Chondrocyte (in vitro differentiated cells): ENCODE results near the gene KLK5. TPM values are rescaled to one million over a fixed set of nuclear protein-coding genes. Genes with fewer than 3 reads are reported as not detected.
"Not testable (repeated sequence)": the region's sequence is repeated elsewhere in the genome, so short reads cannot be mapped to it uniquely, and the experiment has no call there.

Experiments
- DNase-seq: peaks from one replicate; pipeline ENCODE4 v3.0.0; 2021; ENCODE audit warnings: mixed read lengths, low spot score
- H3K27ac Mint-ChIP-seq: one replicate; pipeline ENCODE4 v1.8.0; 2021; ENCODE audit warnings: mild to moderate bottlenecking, moderate library complexity, mixed read lengths; ENCODE audit not compliant: unreplicated experiment
- H3K27me3 Mint-ChIP-seq: 2 replicates; pipeline ENCODE4 v1.8.0; 2021; ENCODE audit warnings: low read depth, mixed read lengths
- H3K36me3 Mint-ChIP-seq: 2 replicates; pipeline ENCODE4 v1.8.0; 2021; ENCODE audit warnings: low read depth, mixed read lengths
- H3K4me1 Mint-ChIP-seq: 2 replicates; pipeline ENCODE4 v1.8.0; 2021; ENCODE audit warnings: low read depth, mild to moderate bottlenecking, mixed read lengths
- H3K4me3 Mint-ChIP-seq: one replicate; pipeline ENCODE4 v1.8.0; 2021; ENCODE audit warnings: mild to moderate bottlenecking, moderate library complexity, mixed read lengths; ENCODE audit not compliant: unreplicated experiment
- H3K9me3 Mint-ChIP-seq: 2 replicates; pipeline ENCODE4 v1.8.0; 2021; ENCODE audit warnings: low read depth, mixed read lengths
- CTCF ChIP-seq: fragments of 200-600 bp; sonication (generic); IDR thresholded peaks from 2 replicates; pipeline ENCODE4 v1.5.0; 2021; ENCODE audit warnings: antibody characterized with exemption, mild to moderate bottlenecking, moderate library complexity
- total RNA-seq: library from RNA; stranded (reverse); gene quantifications from 3 replicates; pipeline ENCODE4 v1.2.1, GENCODE V29; 2021

KLK5 gene
- total RNA-seq, 1 donor from 2014 or later, result 0.42 TPM

- peaks cover 8% of the 10 kb centered on the region for H3K27me3 Mint-ChIP-seq
- H3K4me3 Mint-ChIP-seq, result no peak overlapping the region
- H3K27ac Mint-ChIP-seq, result no peak overlapping the region
- no peaks in the 10 kb centered on the region for H3K36me3 Mint-ChIP-seq
- H3K9me3 Mint-ChIP-seq, result no peaks in the 10 kb centered on the region
- H3K4me1 Mint-ChIP-seq, result no peaks in the 10 kb centered on the region
- no peak for TF ChIP-seq CTCF
- no peak for DNase-seq
These were observed 55.6 kb downstream of the KLK5 start for GRCh38 chr19:50897191-50897607.

- Mint-ChIP-seq H3K4me1 (no peaks in the 10 kb centered on the region), H3K27me3 (peaks cover 8% of the 10 kb centered on the region), H3K9me3 (no peaks in the 10 kb centered on the region), H3K27ac (no peak overlapping the region), H3K4me3 (no peak overlapping the region), H3K36me3 (no peaks in the 10 kb centered on the region)
- DNase-seq, result no peak
- no peak for TF ChIP-seq CTCF
These were observed 56.1 kb downstream of the KLK5 start for GRCh38 chr19:50896591-50897190.

- H3K27ac Mint-ChIP-seq, DNase-seq, H3K4me3 Mint-ChIP-seq, H3K4me1 Mint-ChIP-seq, H3K9me3 Mint-ChIP-seq, H3K27me3 Mint-ChIP-seq, H3K36me3 Mint-ChIP-seq: not testable (repeated sequence)
These were observed 56.7 kb downstream of the KLK5 start for GRCh38 chr19:50896089-50896590.

- Mint-ChIP-seq H3K27ac (no peak overlapping the region), H3K9me3 (no peaks in the 10 kb centered on the region), H3K27me3 (peaks cover 8% of the 10 kb centered on the region), H3K4me3 (no peak overlapping the region), H3K4me1 (no peaks in the 10 kb centered on the region), H3K36me3 (no peaks in the 10 kb centered on the region)
- no peak for TF ChIP-seq CTCF
- no peak for DNase-seq
These were observed 58.1 kb downstream of the KLK5 start for GRCh38 chr19:50894478-50895356.

Other genes starting within 250 kb of the KLK5 start
- 0.27 to 0.65 TPM (median 0.41 TPM) in 3 replicates for gene SHANK1, start 233.2 kb downstream of the KLK5 start, total RNA-seq
- 2.9 to 5.4 TPM (median 5.1 TPM) in 3 replicates for gene CLEC11A, start 229.7 kb downstream of the KLK5 start, total RNA-seq
- not detected in 3 replicates for gene GPR32, start 182.6 kb downstream of the KLK5 start, total RNA-seq
- not detected in 3 replicates for gene ACP4, start 162.6 kb downstream of the KLK5 start, total RNA-seq
- not detected in 3 replicates for gene KLK1, start 129.3 kb downstream of the KLK5 start, total RNA-seq
- not detected in 3 replicates for gene KLK15, start 119.5 kb downstream of the KLK5 start, total RNA-seq
- gene KLK3, start 98.1 kb downstream of the KLK5 start, total RNA-seq, result not detected in 3 replicates
- not detected in 3 replicates for gene KLK2, start 79.6 kb downstream of the KLK5 start, total RNA-seq
- gene KLK4, start 41.6 kb downstream of the KLK5 start, total RNA-seq, result not detected in 3 replicates
- gene KLK6, start 16.6 kb upstream of the KLK5 start, total RNA-seq, result not detected in 3 replicates
- gene KLK7, start 30.9 kb upstream of the KLK5 start, total RNA-seq, result not detected in 3 replicates
- not detected in 3 replicates for gene KLK8, start 48.6 kb upstream of the KLK5 start, total RNA-seq
- gene KLK10, start 66.7 kb upstream of the KLK5 start, total RNA-seq, result not detected in 3 replicates
- not detected in 3 replicates for gene KLK11, start 73.6 kb upstream of the KLK5 start, total RNA-seq
- not detected in 3 replicates for gene KLK12, start 82.0 kb upstream of the KLK5 start, total RNA-seq
- not detected in 3 replicates for gene KLK13, start 112.1 kb upstream of the KLK5 start, total RNA-seq
- not detected in 3 replicates for gene KLK14, start 129.8 kb upstream of the KLK5 start, total RNA-seq
- gene CTU1, start 155.4 kb upstream of the KLK5 start, total RNA-seq, result 5.2 to 6.1 TPM (median 5.2 TPM) in 3 replicates
- gene SIGLEC9, start 171.9 kb upstream of the KLK5 start, total RNA-seq, result not detected in 3 replicates
- gene SIGLEC7, start 189.3 kb upstream of the KLK5 start, total RNA-seq, result not detected in 3 replicates